ENCODE data around the gene C16orf78.
A peak's percentile ranks its signal among the peaks of the same experiment; 100 is the strongest.

Gene C16orf78

GRCh38 chr16:49405123-49405522 is 31.5 kb downstream of the C16orf78 start:
- TF ChIP-seq, protein P1, sequence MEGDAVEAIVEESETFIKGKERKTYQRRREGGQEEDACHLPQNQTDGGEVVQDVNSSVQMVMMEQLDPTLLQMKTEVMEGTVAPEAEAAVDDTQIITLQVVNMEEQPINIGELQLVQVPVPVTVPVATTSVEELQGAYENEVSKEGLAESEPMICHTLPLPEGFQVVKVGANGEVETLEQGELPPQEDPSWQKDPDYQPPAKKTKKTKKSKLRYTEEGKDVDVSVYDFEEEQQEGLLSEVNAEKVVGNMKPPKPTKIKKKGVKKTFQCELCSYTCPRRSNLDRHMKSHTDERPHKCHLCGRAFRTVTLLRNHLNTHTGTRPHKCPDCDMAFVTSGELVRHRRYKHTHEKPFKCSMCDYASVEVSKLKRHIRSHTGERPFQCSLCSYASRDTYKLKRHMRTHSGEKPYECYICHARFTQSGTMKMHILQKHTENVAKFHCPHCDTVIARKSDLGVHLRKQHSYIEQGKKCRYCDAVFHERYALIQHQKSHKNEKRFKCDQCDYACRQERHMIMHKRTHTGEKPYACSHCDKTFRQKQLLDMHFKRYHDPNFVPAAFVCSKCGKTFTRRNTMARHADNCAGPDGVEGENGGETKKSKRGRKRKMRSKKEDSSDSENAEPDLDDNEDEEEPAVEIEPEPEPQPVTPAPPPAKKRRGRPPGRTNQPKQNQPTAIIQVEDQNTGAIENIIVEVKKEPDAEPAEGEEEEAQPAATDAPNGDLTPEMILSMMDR (IDR thresholded peaks at IDR 0.05; ENCODE audit: insufficient read depth, low read depth, low read length, missing control alignments) = no peak
- DNase-seq (ENCODE audit: low read depth) = no peak
- H3K4me3 ChIP-seq (ENCODE audit: low read length) = no peak overlapping the region

- TF ChIP-seq, protein P1 (IDR thresholded peaks at IDR 0.05; ENCODE audit: insufficient read depth, low read depth, low read length, missing control alignments) = no peak
- H3K4me3 ChIP-seq (ENCODE audit: low read length) = no peak overlapping the region
- no peak for DNase-seq (ENCODE audit: low read depth)
Measured at GRCh38 chr16:49405530-49405929, 31.9 kb downstream of the C16orf78 start.

DNA sequence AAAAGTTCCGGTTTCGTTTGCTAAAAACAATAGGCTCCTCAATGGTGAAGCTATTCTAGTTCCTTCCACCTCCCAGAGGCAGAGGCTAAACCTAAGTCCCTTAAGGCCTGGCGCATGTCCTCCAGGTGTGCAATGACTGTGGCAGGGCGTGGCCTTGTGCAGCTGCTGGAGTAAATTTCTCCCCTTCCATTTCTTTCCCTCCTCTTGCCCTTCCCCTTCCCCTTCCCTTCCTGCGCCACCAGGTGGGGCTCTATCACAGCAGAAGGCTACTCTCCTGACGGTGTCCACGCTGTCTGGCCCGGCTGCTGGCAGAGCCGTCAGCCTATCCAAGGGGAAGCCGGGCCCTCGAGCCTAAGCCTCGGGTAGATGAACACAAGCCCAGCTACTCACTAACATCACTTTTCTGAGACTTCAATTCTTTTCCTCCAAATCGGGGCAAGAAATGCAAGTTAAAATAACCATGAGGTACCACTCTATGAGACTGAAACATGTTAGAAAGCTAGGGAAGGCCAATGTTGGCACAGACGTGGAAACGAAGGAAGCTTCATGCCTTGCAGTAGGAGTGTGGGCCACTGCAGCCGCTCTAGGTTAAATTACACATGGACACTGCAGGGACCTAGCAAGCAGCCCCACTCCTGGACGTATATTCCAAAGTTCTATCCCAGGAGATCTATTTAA is 34.4 kb downstream of the C16orf78 start:
- H3K4me3 ChIP-seq (ENCODE audit: low read length) = no peak overlapping the region

DNA sequence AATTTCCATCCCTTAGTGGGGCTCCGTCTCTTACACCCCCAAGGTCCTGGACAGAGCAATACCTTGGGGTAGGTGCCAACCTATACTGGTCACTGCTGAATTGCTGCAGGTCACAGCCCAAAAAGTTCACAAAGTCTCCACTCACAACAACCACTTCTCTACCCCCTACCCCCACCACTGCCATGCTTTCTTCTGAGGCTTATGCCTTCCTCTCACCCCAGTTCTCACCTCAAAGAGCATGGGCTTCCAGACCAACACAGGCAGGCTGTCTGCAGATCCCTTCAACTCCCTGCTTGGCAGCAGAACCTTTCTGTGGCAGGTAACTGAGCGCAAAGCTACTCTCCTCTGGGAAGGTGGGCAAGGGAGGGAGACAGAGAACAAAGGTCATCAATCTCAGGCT is 35.5 kb downstream of the C16orf78 start:
- TF ChIP-seq, protein P1 (IDR thresholded peaks at IDR 0.05; ENCODE audit: insufficient read depth, low read depth, low read length, missing control alignments) = no peak
- H3K4me3 ChIP-seq (ENCODE audit: low read length) = no peak overlapping the region
- no peak for DNase-seq (ENCODE audit: low read depth)

More for the DNA sequence above, 34.4 kb downstream of the C16orf78 start:
- TF ChIP-seq, protein P1 (IDR thresholded peaks at IDR 0.05; ENCODE audit: insufficient read depth, low read depth, low read length, missing control alignments) = peak; percentile 61
- DNase-seq (ENCODE audit: low read depth) = peak; percentile 64

GRCh38 chr16:49410226-49410625 is 36.6 kb downstream of the C16orf78 start:
- TF ChIP-seq, protein P1 (IDR thresholded peaks at IDR 0.05; ENCODE audit: insufficient read depth, low read depth, low read length, missing control alignments) = no peak
- H3K4me3 ChIP-seq (ENCODE audit: low read length) = no peak overlapping the region
- DNase-seq (ENCODE audit: low read depth) = no peak

DNA sequence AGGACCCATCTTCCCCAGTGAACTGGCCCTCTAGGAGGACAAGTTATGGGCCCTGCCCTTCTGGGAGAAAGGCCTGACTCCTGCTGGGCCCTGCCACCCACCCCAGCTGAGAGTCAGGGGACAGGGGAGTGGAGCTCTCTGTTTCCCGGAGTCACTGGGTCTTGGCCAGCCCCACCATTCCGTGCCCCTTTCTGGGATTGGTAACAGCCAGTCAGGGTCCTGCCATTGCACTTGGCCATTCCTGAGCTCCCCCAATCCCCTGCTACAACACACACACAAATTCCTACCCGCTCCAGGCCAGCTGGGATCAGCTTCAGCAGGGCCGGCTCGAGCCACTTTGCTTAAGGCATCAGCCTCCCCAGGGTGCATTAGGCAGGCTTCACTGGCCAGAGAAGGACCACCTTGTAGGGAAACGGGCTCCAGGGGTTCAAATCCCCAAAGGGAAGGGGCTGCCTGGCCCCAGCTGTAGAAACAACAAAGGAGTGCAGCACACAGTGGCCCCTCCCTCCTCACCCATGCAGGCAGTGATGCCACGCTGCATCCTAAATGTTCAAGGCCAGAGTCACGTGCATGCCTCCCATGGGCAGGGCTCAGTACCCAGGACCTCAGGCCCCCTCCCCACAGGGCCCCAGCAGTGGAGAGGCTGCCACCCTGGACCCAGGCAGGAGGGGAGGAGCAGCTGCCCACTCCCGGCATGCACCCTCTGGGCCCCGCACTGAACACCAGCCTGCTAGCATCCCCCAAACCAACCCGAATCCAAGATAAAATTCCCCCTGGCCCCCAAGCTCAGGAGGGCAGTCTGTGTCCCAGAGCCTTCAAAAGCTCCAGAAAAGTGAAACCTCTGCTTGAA is 37.7 kb downstream of the C16orf78 start:
- no peak overlapping the region for H3K4me3 ChIP-seq (ENCODE audit: low read length)
- TF ChIP-seq, protein P1 (IDR thresholded peaks at IDR 0.05; ENCODE audit: insufficient read depth, low read depth, low read length, missing control alignments) = no peak
- no peak for DNase-seq (ENCODE audit: low read depth)

All from epithelial cell of esophagus (primary cell).